H1 (cell line): ENCODE data around the gene QSOX1.
"Not testable (repeated sequence)": the region's sequence is repeated elsewhere in the genome, so short reads cannot be mapped to it uniquely, and the experiment has no call there.

Experiments used
- CEBPB ChIP-seq: IDR thresholded peaks from 2 replicates; pipeline ENCODE4 v1.6.1; 2012; ENCODE audit warnings: low read depth, low read length
- EP300 ChIP-seq, 2 experiments: IDR thresholded peaks; 1 replicate in 1 of 2; 2 replicates in 1 of 2; pipeline ENCODE4 v1.6.1; 2011 to 2012; ENCODE audit warnings: low read depth in 2 of 2, low read length in 2 of 2, mild to moderate bottlenecking in 2 of 2, borderline replicate concordance in 1 of 2, inconsistent platforms in 1 of 2, moderate library complexity in 1 of 2
- KDM1A ChIP-seq: fragments of 200-600, 300-600 bp; sonication (generic); IDR thresholded peaks from 2 replicates; pipeline ENCODE4 v1.7.1; 2016; ENCODE audit warnings: mild to moderate bottlenecking, low read length, borderline replicate concordance
- MAFK ChIP-seq: IDR thresholded peaks from 2 replicates; pipeline ENCODE4 v1.6.1; 2012; ENCODE audit warnings: low read depth, mild to moderate bottlenecking, improper control_type of control experiment, low read length
- POLR2A ChIP-seq, 2 experiments: IDR thresholded peaks; 1 replicate in 1 of 2; 2 replicates in 1 of 2; pipeline ENCODE4 v1.6.1; 2011; ENCODE audit warnings: low read depth in 2 of 2, low read length in 2 of 2, mild to moderate bottlenecking in 2 of 2; ENCODE audit errors: control extremely low read depth in 1 of 2
- YY1 ChIP-seq: IDR thresholded peaks from 2 replicates; pipeline ENCODE4 v1.6.1; 2011; ENCODE audit warnings: low read depth, mild to moderate bottlenecking, low read length
- TF ChIP-seq, protein P1 (sequence below), 3 experiments: IDR thresholded peaks; 1 replicate in 2 of 3; 2 replicates in 1 of 3; pipeline versions ENCODE4 v1.5.1 to v1.6.1; 2011; ENCODE audit warnings: low read length in 3 of 3, mild to moderate bottlenecking in 3 of 3, inconsistent platforms in 2 of 3, low read depth in 1 of 3, moderate library complexity in 1 of 3; ENCODE audit not compliant: insufficient read depth in 1 of 3; ENCODE audit errors: control extremely low read depth in 1 of 3

DNA sequence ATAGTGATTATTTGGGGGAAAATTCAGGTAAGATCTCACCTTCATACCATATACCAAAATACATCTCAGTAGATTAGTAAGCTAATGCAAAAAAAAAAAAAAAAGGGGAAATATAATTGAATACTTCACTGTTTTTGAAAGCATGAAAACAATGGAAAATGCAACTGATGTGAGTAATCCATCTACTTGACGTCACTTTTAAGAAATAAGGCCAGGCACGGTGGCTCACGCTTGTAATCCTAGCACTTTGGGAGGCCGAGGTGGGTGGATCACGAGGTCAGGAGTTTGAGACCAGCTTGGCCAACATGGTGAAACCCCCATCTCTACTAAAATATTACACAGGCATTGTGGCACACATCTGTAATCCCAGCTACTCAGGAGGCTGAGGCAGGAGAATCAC, 47.9 kb downstream of the QSOX1 start:
- TF ChIP-seq CEBPB; POLR2A (IDR thresholded peaks at IDR 0.05; ENCODE audit: control extremely low read depth in 1 of 2, low read depth in 2 of 2, low read length in 2 of 2); MAFK; KDM1A; EP300 (IDR thresholded peaks at IDR 0.05; ENCODE audit: borderline replicate concordance in 1 of 2, low read depth in 2 of 2, low read length in 2 of 2); YY1: not testable (repeated sequence)
- TF ChIP-seq, protein P1, sequence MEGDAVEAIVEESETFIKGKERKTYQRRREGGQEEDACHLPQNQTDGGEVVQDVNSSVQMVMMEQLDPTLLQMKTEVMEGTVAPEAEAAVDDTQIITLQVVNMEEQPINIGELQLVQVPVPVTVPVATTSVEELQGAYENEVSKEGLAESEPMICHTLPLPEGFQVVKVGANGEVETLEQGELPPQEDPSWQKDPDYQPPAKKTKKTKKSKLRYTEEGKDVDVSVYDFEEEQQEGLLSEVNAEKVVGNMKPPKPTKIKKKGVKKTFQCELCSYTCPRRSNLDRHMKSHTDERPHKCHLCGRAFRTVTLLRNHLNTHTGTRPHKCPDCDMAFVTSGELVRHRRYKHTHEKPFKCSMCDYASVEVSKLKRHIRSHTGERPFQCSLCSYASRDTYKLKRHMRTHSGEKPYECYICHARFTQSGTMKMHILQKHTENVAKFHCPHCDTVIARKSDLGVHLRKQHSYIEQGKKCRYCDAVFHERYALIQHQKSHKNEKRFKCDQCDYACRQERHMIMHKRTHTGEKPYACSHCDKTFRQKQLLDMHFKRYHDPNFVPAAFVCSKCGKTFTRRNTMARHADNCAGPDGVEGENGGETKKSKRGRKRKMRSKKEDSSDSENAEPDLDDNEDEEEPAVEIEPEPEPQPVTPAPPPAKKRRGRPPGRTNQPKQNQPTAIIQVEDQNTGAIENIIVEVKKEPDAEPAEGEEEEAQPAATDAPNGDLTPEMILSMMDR (IDR thresholded peaks at IDR 0.05; ENCODE audit: control extremely low read depth in 1 of 3, insufficient read depth in 1 of 3, low read depth in 1 of 3, low read length in 3 of 3), result not testable (repeated sequence)
